Brain microvascular endothelial cell (primary cell): ENCODE data around the gene TMEM221.

Experiments used
- DNase-seq: peaks from one replicate; pipeline ENCODE4 v3.0.0-alpha.2; 2020
- H3K27ac ChIP-seq: fragments of 250-450 bp; sonication (Bioruptor Pico); 2 replicates; pipeline ENCODE4 v1.5.1; 2020; ENCODE audit warnings: mild to moderate bottlenecking, moderate library complexity
- H3K27me3 ChIP-seq: fragments of 250-450 bp; sonication (Bioruptor Pico); replicated peaks from 2 replicates; pipeline ENCODE4 v1.5.1; 2020; ENCODE audit warnings: mild to moderate bottlenecking
- H3K36me3 ChIP-seq: fragments of 250-450 bp; sonication (Bioruptor Pico); replicated peaks from 2 replicates; pipeline ENCODE4 v1.5.1; 2020; ENCODE audit warnings: mild to moderate bottlenecking
- H3K4me3 ChIP-seq: 2 replicates; pipeline ENCODE4 v1.5.1; 2011; ENCODE audit warnings: low read depth, mild to moderate bottlenecking, control low read depth, low read length, moderate library complexity
- CTCF ChIP-seq: IDR thresholded peaks from 2 replicates; pipeline ENCODE4 v1.5.1; 2011; ENCODE audit warnings: low read depth, mild to moderate bottlenecking, moderate library complexity, low read length, control low read depth, inconsistent platforms; ENCODE audit errors: missing control alignments
- in situ Hi-C: cut with HindIII; loops from 2 replicates; pipeline ENCODE4 v1.10.0; 2017; ENCODE audit warnings: low sequenced_read_pairs, low pct_ligation_motif_present

The TMEM221 gene

GRCh38 chr19:17469481-17470067 is 21.1 kb upstream of the TMEM221 start:
- peak; percentile 90 for DNase-seq
- peak overlapping the region; percentile 72 for H3K4me3 ChIP-seq
- TF ChIP-seq CTCF = no peak

GRCh38 chr19:17469092-17469480 is 20.6 kb upstream of the TMEM221 start:
- H3K27ac ChIP-seq = peak overlapping the region; percentile 47
- no peak for DNase-seq
- H3K36me3 ChIP-seq = no peaks in the 10 kb centered on the region
- peak overlapping the region; percentile 72 for H3K4me3 ChIP-seq
- H3K27me3 ChIP-seq = no peaks in the 10 kb centered on the region
- in situ Hi-C loops = no loop called here
- TF ChIP-seq CTCF = no peak

More at GRCh38 chr19:17469481-17470067, 21.1 kb upstream of the TMEM221 start:
- H3K27ac ChIP-seq = peak overlapping the region; percentile 47
- no peaks in the 10 kb centered on the region for H3K27me3 ChIP-seq
- no peaks in the 10 kb centered on the region for H3K36me3 ChIP-seq
- in situ Hi-C loops = no loop called here

DNA sequence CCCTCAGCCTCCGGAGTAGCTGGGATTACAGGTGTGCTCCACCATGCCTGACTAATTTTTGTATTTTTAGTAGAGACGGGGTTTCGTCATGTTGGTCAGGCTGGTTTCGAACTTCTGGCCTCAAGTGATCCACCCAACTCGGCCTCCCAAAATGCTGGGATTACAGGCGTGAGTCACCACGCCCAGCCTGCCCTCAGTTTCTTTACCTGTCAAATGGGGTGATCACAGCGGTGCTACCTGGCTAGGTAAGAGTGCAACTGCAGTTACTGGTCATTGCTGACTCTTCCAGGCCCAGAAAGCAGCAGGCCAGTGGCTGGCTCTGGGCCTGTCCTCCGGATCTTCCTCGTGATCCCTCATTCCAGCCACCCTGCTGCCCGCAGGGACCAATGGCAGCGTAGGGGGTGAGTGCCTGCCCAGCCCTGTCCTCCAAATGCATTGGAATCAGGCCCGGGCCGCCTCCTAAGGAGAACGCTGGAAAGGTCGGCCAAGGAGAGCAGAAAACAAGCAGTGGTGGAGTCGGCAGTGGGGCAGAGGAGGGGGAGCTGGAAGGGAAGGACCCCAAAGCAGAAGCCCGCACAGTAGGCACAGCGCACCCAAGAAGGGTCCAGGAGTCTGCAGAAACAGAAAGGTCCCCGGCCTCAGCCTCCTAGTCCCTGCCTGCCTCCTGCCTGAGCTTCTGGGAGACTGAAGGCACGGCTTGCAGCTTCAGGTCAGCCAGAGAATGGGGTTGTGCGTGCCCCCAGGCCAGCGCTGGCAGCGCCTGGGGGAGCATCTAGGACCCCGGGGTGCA is 20.0 kb upstream of the TMEM221 start:
- TF ChIP-seq CTCF = no peak
- DNase-seq = no peak
- in situ Hi-C loops = no loop called here
- Histone ChIP-seq H3K27me3 (no peaks in the 10 kb centered on the region), H3K36me3 (no peaks in the 10 kb centered on the region), H3K27ac (no peak overlapping the region), H3K4me3 (no peak overlapping the region)

DNA sequence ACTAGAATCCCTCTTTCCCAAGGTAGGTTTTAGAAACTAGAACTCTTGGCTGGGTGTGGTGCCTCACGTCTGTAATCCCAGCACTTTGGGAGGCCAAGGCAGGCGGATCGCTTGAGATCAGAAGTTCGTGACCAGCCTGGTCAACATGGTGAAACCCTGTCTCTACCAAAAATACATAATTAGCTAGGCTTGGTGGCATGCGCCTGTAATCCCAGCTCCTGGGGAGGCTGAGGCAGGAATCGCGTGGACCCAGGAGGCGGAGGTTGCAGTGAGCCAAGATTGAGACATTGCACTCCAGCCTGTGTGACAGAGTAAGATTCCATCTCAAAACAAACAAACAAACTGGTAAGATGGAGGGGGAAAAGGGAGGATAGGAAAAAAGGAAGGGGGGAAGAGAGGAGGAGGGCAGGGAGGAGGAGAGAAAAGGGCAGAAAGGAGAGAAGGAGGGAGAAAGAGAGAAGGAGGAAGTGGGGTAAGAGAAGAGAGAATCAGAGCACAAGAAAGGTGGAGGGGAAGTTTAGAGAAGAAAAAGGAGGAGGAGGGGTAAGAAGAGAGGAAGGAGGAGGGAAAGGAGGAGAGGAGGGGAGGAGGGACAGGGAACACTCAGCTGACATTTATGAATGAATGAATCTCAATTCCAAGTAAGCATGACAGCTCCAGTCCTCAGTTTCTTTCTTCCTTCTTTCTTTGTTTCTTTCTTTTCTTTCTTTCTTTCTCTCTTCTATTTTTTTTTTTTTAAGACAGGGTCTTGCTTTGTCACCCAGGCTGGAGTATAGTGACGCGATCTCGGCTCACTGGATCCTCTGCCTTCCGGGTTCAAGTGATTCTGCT is 19.2 kb upstream of the TMEM221 start:
- Histone ChIP-seq H3K4me3 (no peak overlapping the region), H3K27me3 (no peaks in the 10 kb centered on the region), H3K36me3 (no peaks in the 10 kb centered on the region), H3K27ac (no peak overlapping the region)
- TF ChIP-seq CTCF = no peak
- in situ Hi-C loops = no loop called here
- no peak for DNase-seq

GRCh38 chr19:17466487-17466850 is 18.0 kb upstream of the TMEM221 start:
- Histone ChIP-seq H3K36me3 (no peaks in the 10 kb centered on the region), H3K27ac (no peak overlapping the region), H3K4me3 (no peak overlapping the region), H3K27me3 (no peaks in the 10 kb centered on the region)
- in situ Hi-C loops = no loop called here
- no peak for DNase-seq
- TF ChIP-seq CTCF = no peak
